ENCODE results near the gene SCAMP2. TPM values are rescaled to one million over a fixed set of nuclear protein-coding genes. Genes with fewer than 3 reads are reported as not detected.

Gene SCAMP2
- total and polyA plus RNA-seq, 10 of the 15 experiments (the other 5 are each of a cell fraction or from before 2014, with no cell fraction given) = 10.9 to 158 (median 99.6) TPM

- Histone ChIP-seq H4K20me1 (ENCODE audit: control insufficient read depth, insufficient read depth) (no peaks in the 10 kb centered on the region), H3K9me3 (replicated peaks; ENCODE audit: control insufficient read depth, insufficient read depth, low read length) (no peaks in the 10 kb centered on the region), H3K27ac (ENCODE audit: control insufficient read depth, insufficient read depth) (no peak overlapping the region), H3K4me3 (no peak overlapping the region), H2AFZ (ENCODE audit: control insufficient read depth, low read depth, low read length) (no peak overlapping the region), H3K9ac (ENCODE audit: control insufficient read depth, insufficient read depth, low read length) (no peak overlapping the region), H3K4me2 (ENCODE audit: control insufficient read depth, insufficient read depth) (no peak overlapping the region), H3K4me1 (ENCODE audit: control insufficient read depth, insufficient read depth, low read length) (peaks cover 18% of the 10 kb centered on the region), H3K79me2 (ENCODE audit: control insufficient read depth, insufficient read depth, low read length) (peaks cover 3% of the 10 kb centered on the region; the same call in 1 of the 2 replicates), H3K36me3 (ENCODE audit: control insufficient read depth in 2 of 2, insufficient read depth in 2 of 2, low read length in 1 of 2) (peaks cover 18 to 26% of the 10 kb centered on the region in 2 experiments; a peak in 3 of 4 replicates), H3K27me3 (replicated peaks in 1 of 2; ENCODE audit: control insufficient read depth in 2 of 2, insufficient read depth in 2 of 2, low read length in 1 of 2) (no peaks in the 10 kb centered on the region)
- no TSS peak for BruUV-seq (replicated peaks)
- ChIA-PET SMC1A (ENCODE audit: uncharacterized antibody, unreplicated experiment) (interaction anchor here (0.7 to 6.1 kb wide), 3 partner anchors 25 to 57 kb away, joined by 3 to 43 read pairs (median 17); no protein-coding TSS in a partner anchor), RAD21 (ENCODE audit: unreplicated experiment) (interaction anchor here (0.7 to 1.3 kb wide), 3 partner anchors 12 to 62 kb away, joined by 3 to 7 read pairs (median 3); partner anchors contain the start of gene FAM219B), CTCF (interaction anchor here (0.7 to 6.2 kb wide), 8 partner anchors 9 to 93 kb away, joined by 3 to 59 read pairs (median 4); partner anchors contain the start of gene COX5A), POLR2A (interaction anchor here (1.1 to 1.2 kb wide), 2 partner anchors 39 to 57 kb away, joined by 4 read pairs; no protein-coding TSS in a partner anchor)
- ATAC-seq = no peak
- no peak for FAIRE-seq
- intact Hi-C loops (cut with micrococcal nuclease; ENCODE audit: unreplicated experiment) = no loop called here
- WGBS (ENCODE audit: insufficient coverage, insufficient replicate concordance, low lambda C conversion rate, missing lambda C conversion rate) = 20% methylated on average over 5 of the region's 5 CpGs
- in situ Hi-C loops (cut with MboI) = no loop called here
- TF ChIP-seq IKZF2 (IDR thresholded peaks at IDR 0.05) (no peak), BRCA1 (IDR thresholded peaks at IDR 0.05; ENCODE audit: low read depth, low read length) (no peak), USF1 (IDR thresholded peaks at IDR 0.05; ENCODE audit: borderline replicate concordance, extremely low read length, insufficient read depth, low read depth, low read length) (no peak), HDAC6 (IDR thresholded peaks at IDR 0.05; ENCODE audit: unreplicated experiment) (no peak), CBX3 (IDR thresholded peaks at IDR 0.05; ENCODE audit: borderline replicate concordance, low read depth) (no peak), ESRRA (IDR thresholded peaks at IDR 0.05; ENCODE audit: low read length) (no peak), RFX5 (IDR thresholded peaks at IDR 0.05; ENCODE audit: low read depth, low read length) (no peak), FOXM1 (IDR thresholded peaks at IDR 0.05; ENCODE audit: low read depth, low read length) (no peak), SREBF1 (IDR thresholded peaks at IDR 0.05; ENCODE audit: low read length) (no peak), CHD2 (IDR thresholded peaks at IDR 0.05; ENCODE audit: borderline replicate concordance, low read depth, low read length) (no peak), RB1 (IDR thresholded peaks at IDR 0.05; ENCODE audit: borderline replicate concordance) (no peak), BMI1 (IDR thresholded peaks at IDR 0.05; ENCODE audit: borderline replicate concordance) (no peak), LARP7 (IDR thresholded peaks at IDR 0.05) (no peak), NFYA (IDR thresholded peaks at IDR 0.05; ENCODE audit: borderline replicate concordance, low read depth, low read length) (no peak), IRF5 (IDR thresholded peaks at IDR 0.05; ENCODE audit: borderline replicate concordance) (no peak), CHD4 (IDR thresholded peaks at IDR 0.05) (no peak), SIX5 (IDR thresholded peaks at IDR 0.05; ENCODE audit: low read depth, low read length, severe bottlenecking) (no peak), MYC (IDR thresholded peaks at IDR 0.05; ENCODE audit: insufficient read depth, insufficient read length, insufficient replicate concordance, low read length, severe bottlenecking) (no peak), MEF2A (IDR thresholded peaks at IDR 0.05; ENCODE audit: insufficient read depth, low read depth, low read length) (no peak)
- TF ChIP-seq, protein P1, sequence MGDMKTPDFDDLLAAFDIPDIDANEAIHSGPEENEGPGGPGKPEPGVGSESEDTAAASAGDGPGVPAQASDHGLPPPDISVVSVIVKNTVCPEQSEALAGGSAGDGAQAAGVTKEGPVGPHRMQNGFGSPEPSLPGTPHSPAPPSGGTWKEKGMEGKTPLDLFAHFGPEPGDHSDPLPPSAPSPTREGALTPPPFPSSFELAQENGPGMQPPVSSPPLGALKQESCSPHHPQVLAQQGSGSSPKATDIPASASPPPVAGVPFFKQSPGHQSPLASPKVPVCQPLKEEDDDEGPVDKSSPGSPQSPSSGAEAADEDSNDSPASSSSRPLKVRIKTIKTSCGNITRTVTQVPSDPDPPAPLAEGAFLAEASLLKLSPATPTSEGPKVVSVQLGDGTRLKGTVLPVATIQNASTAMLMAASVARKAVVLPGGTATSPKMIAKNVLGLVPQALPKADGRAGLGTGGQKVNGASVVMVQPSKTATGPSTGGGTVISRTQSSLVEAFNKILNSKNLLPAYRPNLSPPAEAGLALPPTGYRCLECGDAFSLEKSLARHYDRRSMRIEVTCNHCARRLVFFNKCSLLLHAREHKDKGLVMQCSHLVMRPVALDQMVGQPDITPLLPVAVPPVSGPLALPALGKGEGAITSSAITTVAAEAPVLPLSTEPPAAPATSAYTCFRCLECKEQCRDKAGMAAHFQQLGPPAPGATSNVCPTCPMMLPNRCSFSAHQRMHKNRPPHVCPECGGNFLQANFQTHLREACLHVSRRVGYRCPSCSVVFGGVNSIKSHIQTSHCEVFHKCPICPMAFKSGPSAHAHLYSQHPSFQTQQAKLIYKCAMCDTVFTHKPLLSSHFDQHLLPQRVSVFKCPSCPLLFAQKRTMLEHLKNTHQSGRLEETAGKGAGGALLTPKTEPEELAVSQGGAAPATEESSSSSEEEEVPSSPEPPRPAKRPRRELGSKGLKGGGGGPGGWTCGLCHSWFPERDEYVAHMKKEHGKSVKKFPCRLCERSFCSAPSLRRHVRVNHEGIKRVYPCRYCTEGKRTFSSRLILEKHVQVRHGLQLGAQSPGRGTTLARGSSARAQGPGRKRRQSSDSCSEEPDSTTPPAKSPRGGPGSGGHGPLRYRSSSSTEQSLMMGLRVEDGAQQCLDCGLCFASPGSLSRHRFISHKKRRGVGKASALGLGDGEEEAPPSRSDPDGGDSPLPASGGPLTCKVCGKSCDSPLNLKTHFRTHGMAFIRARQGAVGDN (IDR thresholded peaks at IDR 0.05) = no peak
- DNase-seq (ENCODE audit: low read depth, low spot score) = no peak
Observed at GRCh38 chr15:74845208-74845568, 28.0 kb downstream of the SCAMP2 start.
